Measurements from ENCODE around the gene TSPAN15.
A peak's percentile ranks its signal among the peaks of the same experiment; 100 is the strongest.

TSPAN15 gene

DNA sequence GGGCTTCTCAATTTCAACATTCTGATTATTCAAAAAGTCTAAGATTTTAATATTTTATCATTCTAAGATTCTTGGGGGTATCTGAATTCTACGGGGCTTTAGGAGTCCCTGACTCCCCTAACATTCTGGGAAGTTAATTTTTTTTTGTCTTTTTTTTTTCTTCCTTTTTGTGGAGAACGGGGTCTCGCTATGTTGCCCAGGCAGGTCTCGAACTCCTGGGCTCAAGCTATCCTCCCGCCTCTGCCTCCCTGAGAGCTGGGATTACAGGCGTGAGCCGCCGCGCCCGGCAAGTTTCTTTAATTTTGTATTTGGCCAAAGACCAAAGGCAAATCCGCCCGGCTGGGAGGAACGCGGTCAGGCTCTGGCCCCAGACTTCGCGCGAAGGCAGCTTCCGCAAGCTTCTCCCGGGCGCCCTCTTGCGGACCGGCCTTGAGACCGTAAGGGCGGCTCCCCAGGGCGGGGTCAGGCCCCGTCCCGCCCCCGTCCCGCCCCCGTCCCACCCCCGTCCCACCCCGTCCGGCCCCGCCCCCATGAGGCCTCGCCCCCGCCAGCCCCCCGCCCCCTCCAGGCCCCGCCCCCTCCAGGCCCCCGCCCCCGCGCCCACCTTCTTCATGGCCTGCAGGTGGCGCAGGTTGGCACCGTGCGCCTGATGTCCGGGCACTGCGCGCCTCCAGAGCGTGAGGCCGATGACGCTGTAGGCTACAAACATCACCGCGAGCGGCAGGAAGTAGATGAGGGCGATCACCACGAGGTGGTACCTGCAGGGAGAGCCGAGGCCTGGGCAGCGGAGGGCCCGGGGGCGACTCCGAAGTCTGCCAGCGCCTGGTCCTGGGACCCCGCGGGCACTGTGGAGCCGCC, 42.7 kb upstream of the TSPAN15 start (continued):
- peak; percentile 42; the same call in 1 of the 2 replicates for TF ChIP-seq ZBTB21 (tag by site-specific recombination; IDR thresholded peaks at IDR 0.05)
- TF ChIP-seq ZNF596 (tag by site-specific recombination; IDR thresholded peaks at IDR 0.05) = no peak
- no peak for TF ChIP-seq ZNF223 (tag by site-specific recombination; IDR thresholded peaks at IDR 0.05)
- TF ChIP-seq, protein P1, sequence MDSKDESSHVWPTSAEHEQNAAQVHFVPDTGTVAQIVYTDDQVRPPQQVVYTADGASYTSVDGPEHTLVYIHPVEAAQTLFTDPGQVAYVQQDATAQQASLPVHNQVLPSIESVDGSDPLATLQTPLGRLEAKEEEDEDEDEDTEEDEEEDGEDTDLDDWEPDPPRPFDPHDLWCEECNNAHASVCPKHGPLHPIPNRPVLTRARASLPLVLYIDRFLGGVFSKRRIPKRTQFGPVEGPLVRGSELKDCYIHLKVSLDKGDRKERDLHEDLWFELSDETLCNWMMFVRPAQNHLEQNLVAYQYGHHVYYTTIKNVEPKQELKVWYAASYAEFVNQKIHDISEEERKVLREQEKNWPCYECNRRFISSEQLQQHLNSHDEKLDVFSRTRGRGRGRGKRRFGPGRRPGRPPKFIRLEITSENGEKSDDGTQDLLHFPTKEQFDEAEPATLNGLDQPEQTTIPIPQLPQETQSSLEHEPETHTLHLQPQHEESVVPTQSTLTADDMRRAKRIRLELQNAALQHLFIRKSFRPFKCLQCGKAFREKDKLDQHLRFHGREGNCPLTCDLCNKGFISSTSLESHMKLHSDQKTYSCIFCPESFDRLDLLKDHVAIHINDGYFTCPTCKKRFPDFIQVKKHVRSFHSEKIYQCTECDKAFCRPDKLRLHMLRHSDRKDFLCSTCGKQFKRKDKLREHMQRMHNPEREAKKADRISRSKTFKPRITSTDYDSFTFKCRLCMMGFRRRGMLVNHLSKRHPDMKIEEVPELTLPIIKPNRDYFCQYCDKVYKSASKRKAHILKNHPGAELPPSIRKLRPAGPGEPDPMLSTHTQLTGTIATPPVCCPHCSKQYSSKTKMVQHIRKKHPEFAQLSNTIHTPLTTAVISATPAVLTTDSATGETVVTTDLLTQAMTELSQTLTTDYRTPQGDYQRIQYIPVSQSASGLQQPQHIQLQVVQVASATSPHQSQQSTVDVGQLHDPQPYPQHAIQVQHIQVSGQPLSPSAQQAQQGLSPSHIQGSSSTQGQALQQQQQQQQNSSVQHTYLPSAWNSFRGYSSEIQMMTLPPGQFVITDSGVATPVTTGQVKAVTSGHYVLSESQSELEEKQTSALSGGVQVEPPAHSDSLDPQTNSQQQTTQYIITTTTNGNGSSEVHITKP (tag by site-specific recombination; IDR thresholded peaks at IDR 0.05) = no peak
- no peak for TF ChIP-seq MZF1 (tag by site-specific recombination; IDR thresholded peaks at IDR 0.05; ENCODE audit: borderline replicate concordance)
- no peak for TF ChIP-seq ZNF785 (tag by site-specific recombination; IDR thresholded peaks at IDR 0.05)
- TF ChIP-seq ZNF292 (tag by site-specific recombination; IDR thresholded peaks at IDR 0.05; ENCODE audit: borderline replicate concordance, low read depth) = no peak
- no peak for TF ChIP-seq ZNF501 (tag by site-specific recombination; IDR thresholded peaks at IDR 0.05)
- no peak for TF ChIP-seq ZNF837 (tag by site-specific recombination; IDR thresholded peaks at IDR 0.05)
- no peak for TF ChIP-seq ZNF302 (tag by site-specific recombination; IDR thresholded peaks at IDR 0.05; ENCODE audit: low read depth)
- no peak for TF ChIP-seq ZNF555 (tag by site-specific recombination; conservative IDR thresholded peaks at IDR 0.05)
- TF ChIP-seq ZNF112 (tag by site-specific recombination; IDR thresholded peaks at IDR 0.05) = no peak
- TF ChIP-seq, protein P2, sequence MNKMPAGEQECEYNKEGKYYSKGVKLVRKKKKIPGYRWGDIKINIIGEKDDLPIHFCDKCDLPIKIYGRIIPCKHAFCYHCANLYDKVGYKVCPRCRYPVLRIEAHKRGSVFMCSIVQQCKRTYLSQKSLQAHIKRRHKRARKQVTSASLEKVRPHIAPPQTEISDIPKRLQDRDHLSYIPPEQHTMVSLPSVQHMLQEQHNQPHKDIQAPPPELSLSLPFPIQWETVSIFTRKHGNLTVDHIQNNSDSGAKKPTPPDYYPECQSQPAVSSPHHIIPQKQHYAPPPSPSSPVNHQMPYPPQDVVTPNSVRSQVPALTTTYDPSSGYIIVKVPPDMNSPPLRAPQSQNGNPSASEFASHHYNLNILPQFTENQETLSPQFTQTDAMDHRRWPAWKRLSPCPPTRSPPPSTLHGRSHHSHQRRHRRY (tag by site-specific recombination; IDR thresholded peaks at IDR 0.05) = no peak
- TF ChIP-seq KLF8 (tag by site-specific recombination; IDR thresholded peaks at IDR 0.05) = peak; percentile 81
- TF ChIP-seq ZNF350 (tag by site-specific recombination; IDR thresholded peaks at IDR 0.05) = no peak
- no peak for TF ChIP-seq ZNF157 (tag by site-specific recombination; IDR thresholded peaks at IDR 0.05)
- no peak for TF ChIP-seq PRDM1 (tag by site-specific recombination; IDR thresholded peaks at IDR 0.05)
- TF ChIP-seq, protein P3, sequence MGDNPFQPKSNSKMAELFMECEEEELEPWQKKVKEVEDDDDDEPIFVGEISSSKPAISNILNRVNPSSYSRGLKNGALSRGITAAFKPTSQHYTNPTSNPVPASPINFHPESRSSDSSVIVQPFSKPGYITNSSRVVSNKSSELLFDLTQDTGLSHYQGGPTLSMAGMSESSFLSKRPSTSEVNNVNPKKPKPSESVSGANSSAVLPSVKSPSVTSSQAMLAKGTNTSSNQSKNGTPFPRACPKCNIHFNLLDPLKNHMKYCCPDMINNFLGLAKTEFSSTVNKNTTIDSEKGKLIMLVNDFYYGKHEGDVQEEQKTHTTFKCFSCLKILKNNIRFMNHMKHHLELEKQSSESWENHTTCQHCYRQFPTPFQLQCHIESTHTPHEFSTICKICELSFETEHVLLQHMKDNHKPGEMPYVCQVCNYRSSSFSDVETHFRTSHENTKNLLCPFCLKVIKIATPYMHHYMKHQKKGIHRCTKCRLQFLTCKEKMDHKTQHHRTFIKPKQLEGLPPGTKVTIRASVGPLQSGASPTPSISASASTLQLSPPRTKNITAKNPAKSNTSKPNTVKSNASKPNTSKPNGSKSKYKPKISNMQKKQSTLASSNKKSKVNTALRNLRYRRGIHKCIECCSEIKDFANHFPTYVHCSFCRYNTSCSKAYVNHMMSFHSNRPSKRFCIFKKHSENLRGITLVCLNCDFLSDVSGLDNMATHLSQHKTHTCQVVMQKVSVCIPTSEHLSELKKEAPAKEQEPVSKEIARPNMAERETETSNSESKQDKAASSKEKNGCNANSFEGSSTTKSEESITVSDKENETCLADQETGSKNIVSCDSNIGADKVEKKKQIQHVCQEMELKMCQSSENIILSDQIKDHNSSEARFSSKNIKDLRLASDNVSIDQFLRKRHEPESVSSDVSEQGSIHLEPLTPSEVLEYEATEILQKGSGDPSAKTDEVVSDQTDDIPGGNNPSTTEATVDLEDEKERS (tag by site-specific recombination; IDR thresholded peaks at IDR 0.05) = no peak
- TF ChIP-seq KLF9 (tag by site-specific recombination; IDR thresholded peaks at IDR 0.05; ENCODE audit: low read depth) = 0 out of 2 replicates have a peak, but pooled peaks have one; percentile 25
- TF ChIP-seq ZNF239 (tag by site-specific recombination; IDR thresholded peaks at IDR 0.05) = no peak
- peak; percentile 60 for TF ChIP-seq KLF1 (tag by site-specific recombination; IDR thresholded peaks at IDR 0.05)
- no peak for TF ChIP-seq ZNF514 (tag by site-specific recombination; IDR thresholded peaks at IDR 0.05)
- TF ChIP-seq ZNF248 (tag by site-specific recombination; IDR thresholded peaks at IDR 0.05) = no peak
- TF ChIP-seq SP2 (tag by site-specific recombination; IDR thresholded peaks at IDR 0.05) = peak; percentile 64
- TF ChIP-seq, protein P4, sequence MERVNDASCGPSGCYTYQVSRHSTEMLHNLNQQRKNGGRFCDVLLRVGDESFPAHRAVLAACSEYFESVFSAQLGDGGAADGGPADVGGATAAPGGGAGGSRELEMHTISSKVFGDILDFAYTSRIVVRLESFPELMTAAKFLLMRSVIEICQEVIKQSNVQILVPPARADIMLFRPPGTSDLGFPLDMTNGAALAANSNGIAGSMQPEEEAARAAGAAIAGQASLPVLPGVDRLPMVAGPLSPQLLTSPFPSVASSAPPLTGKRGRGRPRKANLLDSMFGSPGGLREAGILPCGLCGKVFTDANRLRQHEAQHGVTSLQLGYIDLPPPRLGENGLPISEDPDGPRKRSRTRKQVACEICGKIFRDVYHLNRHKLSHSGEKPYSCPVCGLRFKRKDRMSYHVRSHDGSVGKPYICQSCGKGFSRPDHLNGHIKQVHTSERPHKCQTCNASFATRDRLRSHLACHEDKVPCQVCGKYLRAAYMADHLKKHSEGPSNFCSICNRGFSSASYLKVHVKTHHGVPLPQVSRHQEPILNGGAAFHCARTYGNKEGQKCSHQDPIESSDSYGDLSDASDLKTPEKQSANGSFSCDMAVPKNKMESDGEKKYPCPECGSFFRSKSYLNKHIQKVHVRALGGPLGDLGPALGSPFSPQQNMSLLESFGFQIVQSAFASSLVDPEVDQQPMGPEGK (tag by site-specific recombination; IDR thresholded peaks at IDR 0.05) = peak; percentile 55; the same call in 1 of the 2 replicates
- 0 out of 2 replicates have a peak, but pooled peaks have one; percentile 29 for TF ChIP-seq ZNF2 (tag by site-specific recombination; IDR thresholded peaks at IDR 0.05)
- TF ChIP-seq OVOL3 (tag by site-specific recombination; IDR thresholded peaks at IDR 0.05) = no peak
- TF ChIP-seq, protein P5, sequence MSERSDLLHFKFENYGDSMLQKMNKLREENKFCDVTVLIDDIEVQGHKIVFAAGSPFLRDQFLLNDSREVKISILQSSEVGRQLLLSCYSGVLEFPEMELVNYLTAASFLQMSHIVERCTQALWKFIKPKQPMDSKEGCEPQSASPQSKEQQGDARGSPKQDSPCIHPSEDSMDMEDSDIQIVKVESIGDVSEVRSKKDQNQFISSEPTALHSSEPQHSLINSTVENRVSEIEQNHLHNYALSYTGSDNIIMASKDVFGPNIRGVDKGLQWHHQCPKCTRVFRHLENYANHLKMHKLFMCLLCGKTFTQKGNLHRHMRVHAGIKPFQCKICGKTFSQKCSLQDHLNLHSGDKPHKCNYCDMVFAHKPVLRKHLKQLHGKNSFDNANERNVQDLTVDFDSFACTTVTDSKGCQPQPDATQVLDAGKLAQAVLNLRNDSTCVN (tag by site-specific recombination; optimal IDR thresholded peaks at IDR 0.05) = peak; percentile 70
- no peak for TF ChIP-seq GLI2 (tag by site-specific recombination; IDR thresholded peaks at IDR 0.05; ENCODE audit: borderline replicate concordance, low read depth)
